ENCODE results near the gene F2RL2.

The F2RL2 gene

DNA sequence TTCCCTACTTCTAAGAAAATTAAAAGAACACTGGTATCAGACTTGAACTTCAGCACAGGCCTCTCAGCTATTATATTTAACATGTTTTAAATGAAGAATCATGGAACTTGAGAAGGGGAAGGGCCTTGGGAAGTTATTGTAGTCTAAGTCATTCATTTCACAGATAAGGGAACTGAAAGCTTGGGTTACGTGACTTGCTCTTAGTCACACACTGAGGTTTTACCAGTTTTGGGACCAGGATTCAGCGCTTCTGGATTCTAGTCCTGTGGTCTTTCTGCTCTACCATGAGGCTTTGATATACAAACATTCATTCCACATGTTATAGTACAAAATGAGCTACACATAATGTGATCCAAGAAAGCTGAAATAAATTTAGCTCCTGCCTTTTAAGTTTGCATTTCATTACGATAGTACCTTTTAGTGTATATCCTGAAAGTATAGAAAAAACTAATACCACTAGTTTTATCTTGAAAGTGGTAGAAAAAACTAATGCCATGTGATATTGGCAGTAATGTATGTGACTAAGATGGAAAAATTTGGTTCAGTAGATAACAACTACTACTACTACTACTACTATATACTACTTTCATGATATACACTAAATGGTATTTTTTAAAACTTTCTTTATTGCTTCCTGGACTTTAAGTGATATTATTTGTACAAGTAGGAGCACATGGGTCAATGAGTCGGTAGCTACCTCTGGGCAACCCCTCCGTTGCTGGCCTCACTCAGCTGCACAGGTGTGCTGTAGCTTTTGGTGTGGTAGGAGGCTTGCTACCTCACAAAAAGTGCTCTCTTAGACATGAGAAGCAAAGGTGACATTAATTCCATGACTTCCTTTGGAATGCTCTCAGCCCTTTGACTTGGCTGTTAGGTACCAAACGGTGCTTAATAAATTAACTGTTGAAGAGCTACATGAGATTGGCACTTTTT is 40.7 kb downstream of the F2RL2 start:
- DNase-seq: no peak

DNA sequence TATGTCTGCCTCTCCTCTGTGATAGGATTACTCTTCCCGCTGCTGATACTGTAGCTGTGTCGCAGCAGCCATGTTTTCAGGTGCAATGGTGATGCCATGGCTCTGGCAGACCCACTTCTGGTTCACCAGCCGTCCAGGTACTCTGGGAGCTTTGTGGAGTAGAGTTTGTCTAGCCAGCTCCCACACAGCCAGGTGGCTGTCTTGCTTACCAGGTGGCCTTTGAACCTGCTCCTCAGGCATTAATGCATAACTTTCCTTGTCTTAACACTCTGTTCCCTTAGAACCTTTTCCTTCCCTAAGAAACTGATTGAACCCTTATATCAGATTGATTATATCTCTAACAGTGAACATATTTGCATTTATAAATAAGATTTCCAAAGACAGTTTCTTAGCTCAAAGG is 42.2 kb downstream of the F2RL2 start:
- no peak for DNase-seq

- no peak for DNase-seq
Measured at GRCh38 chr5:76579166-76579937, 43.9 kb downstream of the F2RL2 start.

DNA sequence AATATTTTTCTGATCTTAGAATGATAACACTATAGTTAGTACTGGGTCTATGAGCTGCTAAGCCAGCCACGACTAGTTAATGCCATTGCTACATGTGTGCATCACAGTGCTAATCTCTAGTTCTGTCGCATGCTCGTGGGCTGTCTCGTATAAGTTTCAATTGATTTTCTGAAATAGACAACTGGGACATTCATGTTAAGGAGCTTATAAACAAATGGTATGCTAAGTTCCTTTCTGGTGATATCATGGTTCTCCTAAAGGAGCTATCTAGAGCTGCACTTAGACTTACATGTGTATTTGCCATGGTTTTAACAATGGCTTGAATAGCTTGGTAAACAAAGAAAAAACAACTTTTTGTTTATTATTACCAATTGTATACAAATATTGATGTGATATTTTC is 46.2 kb downstream of the F2RL2 start:
- no peak for DNase-seq

DNA sequence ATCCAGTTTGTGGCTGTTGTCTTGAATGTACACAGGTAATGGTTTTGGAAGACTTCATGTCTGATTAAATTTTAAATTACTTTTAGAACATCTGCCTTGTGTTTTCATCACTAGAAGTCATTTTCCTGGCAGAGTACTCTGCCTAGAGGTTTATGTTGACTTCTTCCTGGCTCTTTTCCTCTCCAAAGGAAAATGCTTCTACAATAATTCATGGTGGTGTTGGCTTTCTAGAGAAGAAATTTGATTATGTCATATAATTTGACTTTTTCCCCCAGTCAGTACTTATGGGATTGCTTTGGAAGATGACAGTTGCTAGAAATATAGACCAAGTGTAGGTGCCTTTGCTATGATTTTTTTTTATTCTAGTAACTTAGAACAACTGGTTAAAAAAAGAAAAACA is 46.8 kb downstream of the F2RL2 start:
- no peak for DNase-seq

GRCh38 chr5:76571559-76571958 is 51.6 kb downstream of the F2RL2 start:
- DNase-seq: no peak

DNA sequence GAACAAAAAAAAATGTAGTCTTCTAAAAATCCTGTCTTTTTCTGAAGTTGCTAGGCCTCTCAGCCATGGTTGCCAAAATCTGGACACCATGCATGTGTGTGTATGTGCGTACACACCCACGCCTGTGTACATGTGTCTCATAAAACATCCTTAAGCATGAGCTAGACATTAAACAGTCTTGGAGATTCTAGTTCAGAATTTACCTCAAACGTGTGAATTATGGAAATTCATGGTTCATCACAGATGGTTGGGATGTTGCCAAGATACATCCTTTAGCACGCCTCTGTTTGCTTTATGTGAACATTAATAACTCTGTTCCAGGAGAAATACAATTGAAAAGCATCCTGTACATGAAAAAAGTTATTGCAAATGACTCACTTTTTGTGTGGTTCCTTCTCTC is 53.0 kb downstream of the F2RL2 start:
- DNase-seq: no peak
